Measurements from ENCODE around the gene MAML2. TPM values are rescaled to one million over a fixed set of nuclear protein-coding genes. Genes with fewer than 3 reads are reported as not detected.
A peak's percentile ranks its signal among the peaks of the same experiment; 100 is the strongest.

The MAML2 gene
- total and polyA plus RNA-seq, 2 of the 13 experiments (the other 11 are each of a cell fraction or from before 2014, with no cell fraction given) = 2.3 to 25.9 TPM

DNA sequence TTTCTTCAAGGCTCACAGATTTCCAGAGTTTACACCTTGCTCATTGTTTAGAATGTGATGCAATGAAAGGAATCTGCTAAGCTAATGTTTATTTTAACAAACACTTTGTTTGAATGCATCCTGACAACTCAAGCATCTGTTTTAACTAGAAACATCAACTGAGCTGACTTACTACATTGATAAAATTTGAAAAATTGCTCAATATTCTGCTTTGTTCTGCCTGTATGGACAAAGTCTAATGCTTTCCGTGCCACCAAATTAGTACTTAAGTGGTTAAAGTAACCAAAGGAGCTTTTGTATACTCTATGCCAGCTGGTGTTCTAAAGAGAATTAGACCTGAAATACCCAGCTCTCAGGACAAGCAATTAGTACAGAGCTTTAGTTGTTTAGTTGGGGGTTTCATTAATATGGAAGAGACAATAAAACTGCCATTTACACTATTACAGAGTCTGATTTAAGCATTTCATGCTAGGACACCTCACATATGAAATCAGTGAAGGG is 105.2 kb downstream of the MAML2 start (continued):
- TF ChIP-seq, protein P1, sequence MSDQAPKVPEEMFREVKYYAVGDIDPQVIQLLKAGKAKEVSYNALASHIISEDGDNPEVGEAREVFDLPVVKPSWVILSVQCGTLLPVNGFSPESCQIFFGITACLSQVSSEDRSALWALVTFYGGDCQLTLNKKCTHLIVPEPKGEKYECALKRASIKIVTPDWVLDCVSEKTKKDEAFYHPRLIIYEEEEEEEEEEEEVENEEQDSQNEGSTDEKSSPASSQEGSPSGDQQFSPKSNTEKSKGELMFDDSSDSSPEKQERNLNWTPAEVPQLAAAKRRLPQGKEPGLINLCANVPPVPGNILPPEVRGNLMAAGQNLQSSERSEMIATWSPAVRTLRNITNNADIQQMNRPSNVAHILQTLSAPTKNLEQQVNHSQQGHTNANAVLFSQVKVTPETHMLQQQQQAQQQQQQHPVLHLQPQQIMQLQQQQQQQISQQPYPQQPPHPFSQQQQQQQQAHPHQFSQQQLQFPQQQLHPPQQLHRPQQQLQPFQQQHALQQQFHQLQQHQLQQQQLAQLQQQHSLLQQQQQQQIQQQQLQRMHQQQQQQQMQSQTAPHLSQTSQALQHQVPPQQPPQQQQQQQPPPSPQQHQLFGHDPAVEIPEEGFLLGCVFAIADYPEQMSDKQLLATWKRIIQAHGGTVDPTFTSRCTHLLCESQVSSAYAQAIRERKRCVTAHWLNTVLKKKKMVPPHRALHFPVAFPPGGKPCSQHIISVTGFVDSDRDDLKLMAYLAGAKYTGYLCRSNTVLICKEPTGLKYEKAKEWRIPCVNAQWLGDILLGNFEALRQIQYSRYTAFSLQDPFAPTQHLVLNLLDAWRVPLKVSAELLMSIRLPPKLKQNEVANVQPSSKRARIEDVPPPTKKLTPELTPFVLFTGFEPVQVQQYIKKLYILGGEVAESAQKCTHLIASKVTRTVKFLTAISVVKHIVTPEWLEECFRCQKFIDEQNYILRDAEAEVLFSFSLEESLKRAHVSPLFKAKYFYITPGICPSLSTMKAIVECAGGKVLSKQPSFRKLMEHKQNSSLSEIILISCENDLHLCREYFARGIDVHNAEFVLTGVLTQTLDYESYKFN (CRISPR knock-in tag; conservative IDR thresholded peaks at IDR 0.05) = peak; percentile 59
- no peak for TF ChIP-seq ELF3 (CRISPR knock-in tag; IDR thresholded peaks at IDR 0.05)
- TF ChIP-seq, protein P2, sequence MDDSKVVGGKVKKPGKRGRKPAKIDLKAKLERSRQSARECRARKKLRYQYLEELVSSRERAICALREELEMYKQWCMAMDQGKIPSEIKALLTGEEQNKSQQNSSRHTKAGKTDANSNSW (CRISPR knock-in tag; IDR thresholded peaks at IDR 0.05; ENCODE audit: borderline replicate concordance) = no peak
- peak; percentile 31; the same call in 1 of the 2 replicates for TF ChIP-seq ETV5 (CRISPR knock-in tag; IDR thresholded peaks at IDR 0.05; ENCODE audit: borderline replicate concordance)
- no peak for TF ChIP-seq TEAD2 (CRISPR knock-in tag; IDR thresholded peaks at IDR 0.05)
- TF ChIP-seq HNRNPK (IDR thresholded peaks at IDR 0.05; ENCODE audit: low read depth, low read length, poor library complexity, severe bottlenecking) = no peak
- TF ChIP-seq ZNF546 (CRISPR knock-in tag; conservative IDR thresholded peaks at IDR 0.05) = no peak
- TF ChIP-seq, protein P3, sequence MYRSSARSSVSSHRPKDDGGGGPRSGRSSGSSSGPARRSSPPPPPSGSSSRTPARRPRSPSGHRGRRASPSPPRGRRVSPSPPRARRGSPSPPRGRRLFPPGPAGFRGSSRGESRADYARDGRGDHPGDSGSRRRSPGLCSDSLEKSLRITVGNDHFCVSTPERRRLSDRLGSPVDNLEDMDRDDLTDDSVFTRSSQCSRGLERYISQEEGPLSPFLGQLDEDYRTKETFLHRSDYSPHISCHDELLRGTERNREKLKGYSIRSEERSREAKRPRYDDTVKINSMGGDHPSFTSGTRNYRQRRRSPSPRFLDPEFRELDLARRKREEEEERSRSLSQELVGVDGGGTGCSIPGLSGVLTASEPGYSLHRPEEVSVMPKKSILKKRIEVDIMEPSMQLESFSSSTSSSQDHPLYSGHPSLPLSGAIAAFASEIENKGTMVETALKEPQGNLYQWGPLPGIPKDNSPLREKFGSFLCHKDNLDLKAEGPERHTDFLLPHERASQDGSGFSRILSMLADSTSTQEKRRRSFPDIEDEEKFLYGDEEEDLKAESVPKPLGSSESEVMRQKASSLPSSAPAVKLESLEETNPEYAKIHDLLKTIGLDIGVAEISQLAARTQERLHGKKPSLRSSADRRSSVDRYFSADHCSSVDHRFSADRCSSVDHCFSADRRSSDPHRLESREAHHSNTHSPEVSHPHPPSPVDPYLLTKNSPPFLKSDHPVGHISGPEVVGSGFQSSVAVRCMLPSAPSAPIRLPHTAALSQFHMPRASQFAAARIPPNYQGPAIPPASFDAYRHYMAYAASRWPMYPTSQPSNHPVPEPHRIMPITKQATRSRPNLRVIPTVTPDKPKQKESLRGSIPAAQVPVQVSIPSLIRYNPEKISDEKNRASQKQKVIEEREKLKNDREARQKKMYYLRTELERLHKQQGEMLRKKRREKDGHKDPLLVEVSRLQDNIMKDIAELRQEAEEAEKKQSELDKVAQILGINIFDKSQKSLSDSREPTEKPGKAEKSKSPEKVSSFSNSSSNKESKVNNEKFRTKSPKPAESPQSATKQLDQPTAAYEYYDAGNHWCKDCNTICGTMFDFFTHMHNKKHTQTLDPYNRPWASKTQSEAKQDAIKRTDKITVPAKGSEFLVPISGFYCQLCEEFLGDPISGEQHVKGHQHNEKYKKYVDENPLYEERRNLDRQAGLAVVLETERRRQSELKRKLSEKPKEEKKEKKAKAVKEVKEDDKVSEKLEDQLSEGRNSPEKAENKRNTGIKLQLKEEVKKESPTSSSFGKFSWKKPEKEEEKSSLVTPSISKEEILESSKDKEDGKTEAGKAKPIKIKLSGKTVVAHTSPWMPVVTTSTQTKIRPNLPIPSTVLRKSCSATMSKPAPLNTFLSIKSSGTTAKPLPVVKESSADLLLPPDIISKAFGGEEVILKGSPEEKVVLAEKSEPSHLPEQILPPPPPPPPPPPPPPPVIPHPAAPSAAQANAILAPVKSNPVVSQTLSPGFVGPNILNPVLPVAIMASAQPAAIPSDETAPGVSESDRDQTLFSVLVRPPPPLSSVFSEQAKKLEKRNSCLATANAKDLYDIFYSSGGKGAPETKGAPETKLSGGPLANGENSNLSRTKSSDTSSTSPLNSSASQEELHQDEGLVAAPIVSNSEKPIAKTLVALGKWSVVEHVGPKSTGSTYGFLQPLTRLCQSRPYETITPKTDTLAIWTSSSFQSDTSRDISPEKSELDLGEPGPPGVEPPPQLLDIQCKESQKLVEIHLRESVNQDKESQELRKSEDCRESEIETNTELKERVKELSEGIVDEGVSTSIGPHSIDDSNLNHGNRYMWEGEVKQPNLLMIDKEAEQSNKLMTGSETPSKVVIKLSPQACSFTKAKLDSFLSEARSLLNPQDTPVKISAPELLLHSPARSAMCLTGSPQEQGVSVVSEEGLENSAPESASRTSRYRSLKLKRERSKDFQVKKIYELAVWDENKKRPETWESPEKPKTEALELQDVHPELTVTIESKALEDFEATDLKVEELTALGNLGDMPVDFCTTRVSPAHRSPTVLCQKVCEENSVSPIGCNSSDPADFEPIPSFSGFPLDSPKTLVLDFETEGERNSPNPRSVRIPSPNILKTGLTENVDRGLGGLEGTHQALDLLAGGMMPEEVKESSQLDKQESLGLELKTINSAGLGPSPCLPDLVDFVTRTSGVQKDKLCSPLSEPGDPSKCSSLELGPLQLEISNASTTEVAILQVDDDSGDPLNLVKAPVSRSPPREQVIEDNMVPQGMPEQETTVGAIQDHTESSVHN (CRISPR knock-in tag; IDR thresholded peaks at IDR 0.05) = no peak
- TF ChIP-seq LCORL (IDR thresholded peaks at IDR 0.05) = no peak
- TF ChIP-seq LCORL (CRISPR knock-in tag; IDR thresholded peaks at IDR 0.05) = no peak
- TF ChIP-seq NBN (conservative IDR thresholded peaks at IDR 0.05) = no peak
- TF ChIP-seq CEBPG (CRISPR knock-in tag; IDR thresholded peaks at IDR 0.05) = peak; percentile 84
- TF ChIP-seq SNRNP70 (IDR thresholded peaks at IDR 0.05; ENCODE audit: low read depth, low read length) = no peak
- TF ChIP-seq CHD4 (IDR thresholded peaks at IDR 0.05; ENCODE audit: borderline replicate concordance, low read length) = no peak
- TF ChIP-seq TBX3 (IDR thresholded peaks at IDR 0.05; ENCODE audit: borderline replicate concordance) = peak; percentile 66; the same call in 1 of the 2 replicates
- peak; percentile 44 for TF ChIP-seq RARA (CRISPR knock-in tag; IDR thresholded peaks at IDR 0.05)
- TF ChIP-seq NR2F6 (IDR thresholded peaks at IDR 0.05) = peak; percentile 32; the same call in 1 of the 2 replicates
- 0 out of 2 replicates have a peak, but pooled peaks have one; percentile 23 for TF ChIP-seq NR2F6 (CRISPR knock-in tag; IDR thresholded peaks at IDR 0.05)
- TF ChIP-seq TCF12 (IDR thresholded peaks at IDR 0.05) = no peak
- TF ChIP-seq TCF12 (CRISPR knock-in tag; IDR thresholded peaks at IDR 0.05) = no peak
